GM21529 (cell line): ENCODE results near the gene APOB.

ENCODE experiments used
- ATAC-seq: cut with Tn5 transposase; IDR thresholded peaks from one replicate; pipeline ENCODE4 v1.9.1; 2021; ENCODE audit not compliant: unreplicated experiment

APOB gene

GRCh38 chr2:21020031-21020667 is 23.7 kb downstream of the APOB start:
- ATAC-seq, result no peak

GRCh38 chr2:21019678-21020021 is 24.2 kb downstream of the APOB start:
- ATAC-seq, result no peak

- ATAC-seq, result no peak
Measured at GRCh38 chr2:21019000-21019677, 24.7 kb downstream of the APOB start.

DNA sequence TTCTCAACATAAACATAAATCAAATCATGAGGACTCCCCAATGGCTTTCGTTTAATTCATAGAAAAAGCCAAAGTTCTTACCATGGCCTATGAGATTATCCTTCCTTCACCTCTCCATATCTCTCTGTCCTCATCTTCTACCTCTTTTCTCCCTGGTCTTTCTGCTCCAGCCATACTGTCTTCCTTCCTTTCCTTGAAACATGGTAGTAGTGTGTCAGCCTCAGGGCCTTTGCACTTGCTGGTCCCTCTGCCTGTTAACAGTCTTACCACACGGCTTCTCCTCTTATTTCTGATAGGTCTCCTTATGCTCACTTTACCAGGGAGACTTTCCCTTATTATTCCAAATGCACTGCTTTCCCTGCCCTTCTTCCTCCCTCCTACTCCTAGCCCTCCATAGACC is 25.6 kb downstream of the APOB start:
- ATAC-seq, result no peak

DNA sequence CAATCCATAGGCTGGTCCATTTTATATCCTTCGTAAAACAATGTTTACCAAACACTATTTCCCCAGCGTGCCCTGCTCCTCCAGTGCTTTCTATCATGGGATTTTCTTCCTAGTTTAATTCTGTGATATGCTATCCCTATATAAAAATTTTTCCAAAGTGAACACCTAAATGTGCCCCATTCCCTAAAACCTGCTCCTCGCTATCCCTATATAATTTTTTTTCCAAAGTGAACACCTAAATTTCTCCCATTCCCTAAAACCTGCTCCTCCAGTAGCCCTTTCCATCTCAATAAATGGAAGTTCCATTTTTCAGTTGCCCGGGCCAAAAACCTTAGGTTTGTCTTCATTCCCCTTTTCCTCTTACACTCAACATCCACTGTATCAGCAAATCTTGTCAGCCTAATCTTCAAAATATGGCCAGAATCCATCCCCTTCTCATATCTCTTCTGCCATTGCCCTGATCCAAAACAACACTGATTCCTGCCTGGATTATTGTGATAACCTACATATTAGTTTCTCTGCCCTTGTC is 26.1 kb downstream of the APOB start:
- ATAC-seq, result no peak

- ATAC-seq, result no peak
Measured at GRCh38 chr2:21015281-21015645, 28.6 kb downstream of the APOB start.

DNA sequence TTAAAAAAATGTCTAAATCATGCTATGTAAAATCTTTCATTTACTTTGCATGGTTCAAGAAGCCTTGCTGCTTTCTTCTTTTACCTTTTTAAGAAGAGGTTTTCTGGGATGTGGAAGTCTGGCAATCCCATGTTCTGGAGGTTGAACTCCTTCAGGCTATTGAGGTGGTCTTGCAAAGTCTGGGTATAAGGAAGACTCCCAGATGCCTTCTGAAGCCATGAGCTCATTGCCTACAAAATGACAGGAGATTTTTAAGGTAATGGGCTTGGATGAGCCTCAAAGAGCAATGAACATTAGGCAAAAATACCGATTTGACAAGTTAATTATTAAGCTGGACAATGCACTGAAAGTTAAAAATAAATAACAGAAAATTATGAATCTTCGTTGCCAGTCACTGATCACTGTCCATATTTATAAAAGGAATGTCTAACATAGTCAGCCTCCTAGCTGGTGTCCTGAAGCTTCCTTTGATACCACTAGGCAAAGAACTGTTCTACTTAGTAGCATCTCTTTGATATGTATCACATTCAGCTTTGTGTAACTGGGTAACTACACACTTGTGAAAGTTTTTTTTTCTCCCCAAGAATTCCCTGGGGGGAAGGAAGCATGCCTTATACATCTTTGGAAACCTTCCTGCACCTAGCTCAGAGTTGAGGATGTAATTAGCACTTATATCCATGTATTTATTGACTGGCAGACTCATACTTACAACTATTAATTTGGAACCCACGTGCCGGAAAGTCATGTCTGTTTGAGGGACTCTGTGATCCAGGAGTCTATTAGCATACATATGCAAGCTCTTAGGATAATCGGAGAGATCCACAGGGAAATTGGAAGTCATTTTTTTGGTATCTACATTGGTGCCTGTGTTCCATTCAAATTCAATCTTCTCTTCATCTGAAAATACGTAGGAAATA is 29.3 kb downstream of the APOB start:
- ATAC-seq, result no peak

GRCh38 chr2:21013043-21013816 is 30.6 kb downstream of the APOB start:
- ATAC-seq, result no peak

DNA sequence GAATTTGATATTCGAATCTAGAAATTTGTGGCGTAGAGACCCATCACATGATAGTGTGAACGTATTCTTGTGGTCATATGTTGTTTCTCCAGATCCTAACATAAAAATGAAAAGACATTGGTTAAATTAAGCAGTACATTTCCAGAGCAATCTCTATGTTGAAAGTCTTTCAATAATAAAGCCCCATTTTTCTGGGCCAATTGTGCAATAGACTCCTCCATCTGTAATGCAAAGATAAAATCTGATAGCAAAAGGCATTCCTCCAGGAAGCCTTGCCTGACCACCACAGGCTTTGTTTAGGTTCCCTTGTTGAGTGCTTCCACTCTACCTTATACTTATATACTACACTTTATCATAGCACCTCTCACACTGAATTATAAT is 31.3 kb downstream of the APOB start:
- no peak for ATAC-seq

DNA sequence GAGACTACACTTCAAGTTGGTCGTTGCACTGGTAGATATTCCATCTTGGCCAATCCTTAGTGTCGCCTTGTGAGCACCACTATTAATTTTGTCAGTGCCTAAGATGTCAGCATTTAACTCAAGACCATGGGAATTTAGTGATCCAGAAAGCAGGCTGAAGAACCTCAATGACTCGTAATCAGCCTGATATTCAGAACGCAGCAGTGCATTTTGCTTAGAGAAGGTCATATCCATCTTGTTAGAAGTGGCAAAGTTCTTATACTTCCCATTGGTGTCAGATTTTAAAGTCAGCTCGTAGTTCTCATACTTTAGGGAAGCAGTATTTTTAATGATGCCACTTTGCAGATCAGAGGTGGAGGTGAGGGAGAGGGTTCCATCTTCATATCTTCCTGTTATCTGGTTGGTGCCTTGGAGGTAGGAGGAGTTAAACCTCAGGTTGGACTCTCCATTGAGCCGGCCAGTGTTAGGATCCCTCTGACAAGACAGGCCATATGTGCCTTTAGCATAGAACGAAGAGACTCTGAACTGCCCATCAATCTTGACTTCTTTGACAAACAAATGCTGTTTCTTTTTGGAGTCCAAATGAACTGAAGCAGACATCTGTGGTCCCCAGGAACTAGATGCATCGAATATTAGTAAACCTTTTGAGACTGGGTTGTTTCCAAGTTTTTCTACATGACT is 31.9 kb downstream of the APOB start:
- no peak for ATAC-seq

GRCh38 chr2:21011453-21011852 is 32.4 kb downstream of the APOB start:
- ATAC-seq, result no peak

DNA sequence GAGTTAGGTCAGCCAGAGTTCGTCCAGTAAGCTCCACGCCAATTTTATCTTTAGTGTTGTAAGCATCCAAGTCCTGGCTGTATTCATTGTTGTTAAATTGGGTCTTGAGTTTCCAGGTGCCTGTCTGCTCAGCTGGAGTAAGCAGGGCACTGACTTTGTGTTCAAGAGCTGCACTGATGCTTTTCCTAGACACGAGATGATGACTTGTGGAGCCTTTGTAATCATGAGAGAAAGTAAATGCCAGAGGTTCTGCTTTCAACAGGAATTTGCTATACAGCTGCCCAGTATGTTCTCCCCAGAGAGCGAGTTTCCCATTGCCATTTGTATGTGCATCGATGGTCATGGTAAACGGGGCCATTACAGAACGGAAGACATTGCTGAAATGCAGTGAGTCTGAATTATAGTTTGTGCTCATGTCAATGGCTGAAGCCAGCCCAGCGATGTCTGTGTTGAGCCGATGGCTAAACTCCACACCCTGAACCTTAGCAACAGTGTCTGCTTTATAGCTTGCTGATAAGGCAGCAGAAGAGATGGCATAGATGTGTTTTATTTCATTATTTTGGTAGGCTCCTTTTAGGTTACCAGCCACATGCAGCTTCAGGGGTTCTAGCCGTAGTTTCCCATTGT is 32.9 kb downstream of the APOB start:
- no peak for ATAC-seq

GRCh38 chr2:21009662-21010225 is 34.1 kb downstream of the APOB start:
- no peak for ATAC-seq

DNA sequence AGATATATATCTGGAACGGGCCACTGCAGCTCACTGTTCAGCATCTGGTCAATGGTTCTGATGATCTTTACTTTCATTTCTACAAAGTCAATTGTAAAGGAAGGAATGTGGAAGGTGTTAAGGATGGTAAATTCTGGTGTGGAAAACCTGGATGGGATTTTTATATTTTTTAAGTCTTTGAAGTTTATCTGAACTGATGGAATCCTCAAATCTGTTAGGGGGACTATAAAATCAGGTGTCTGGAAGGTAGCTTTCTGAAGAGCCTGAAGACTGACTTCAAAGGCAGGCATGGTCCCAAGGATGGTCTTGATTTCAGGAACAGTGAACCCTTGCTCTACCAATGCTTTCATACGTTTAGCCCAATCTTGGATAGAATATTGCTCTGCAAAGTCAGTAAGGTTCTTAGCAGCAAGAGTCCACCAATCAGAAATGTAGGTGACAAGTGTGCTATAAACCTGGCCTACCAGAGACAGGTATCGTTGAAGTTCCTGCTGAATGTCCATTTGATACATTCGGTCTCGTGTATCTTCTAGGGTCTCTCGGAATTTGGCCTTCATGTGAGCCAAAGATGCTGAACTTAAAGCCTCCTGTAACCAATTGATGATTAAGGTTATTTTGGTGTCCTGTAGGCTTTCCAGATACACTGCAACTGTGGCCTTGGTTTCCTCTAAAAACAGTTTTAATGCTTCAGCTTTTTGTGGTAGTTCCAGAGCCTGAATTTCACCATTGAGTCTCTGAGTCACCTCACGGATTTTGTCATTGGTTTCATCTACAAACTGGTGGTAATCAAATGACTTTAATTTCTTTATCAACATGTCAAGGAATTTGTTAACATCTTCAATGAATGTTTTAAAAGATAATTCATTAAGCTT is 34.8 kb downstream of the APOB start:
- ATAC-seq, result no peak

DNA sequence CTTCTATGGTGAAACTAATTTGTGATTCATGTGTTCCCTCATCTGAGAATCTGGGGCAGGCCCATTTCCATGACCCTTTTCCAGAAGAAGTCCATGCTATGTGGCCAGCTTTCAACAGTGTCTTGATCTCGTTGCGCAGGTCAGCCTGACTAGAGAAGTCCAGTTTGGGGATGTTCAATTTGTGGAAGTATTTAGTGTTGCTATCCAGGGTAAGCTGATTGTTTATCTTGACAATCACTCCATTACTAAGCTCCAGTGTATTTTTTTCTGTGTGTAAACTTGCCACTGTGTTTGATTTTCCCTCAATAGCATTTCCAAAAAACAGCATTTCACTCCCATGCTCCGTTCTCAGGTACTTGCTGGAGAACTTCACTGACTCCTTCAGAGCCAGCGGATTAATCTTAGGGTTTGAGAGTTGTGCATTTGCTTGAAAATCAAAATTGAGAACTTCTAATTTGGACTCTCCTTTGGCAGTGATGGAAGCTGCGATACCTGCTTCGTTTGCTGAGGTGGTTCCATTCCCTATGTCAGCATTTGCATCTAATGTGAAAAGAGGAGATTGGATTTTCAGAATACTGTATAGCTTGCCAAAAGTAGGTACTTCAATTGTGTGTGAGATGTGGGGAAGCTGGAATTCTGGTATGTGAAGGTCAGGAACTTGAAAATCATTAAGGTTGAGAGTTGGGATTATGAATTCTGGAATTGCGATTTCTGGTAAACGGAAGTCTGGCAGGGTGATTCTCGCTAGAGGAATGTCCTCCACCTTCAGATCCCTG is 35.7 kb downstream of the APOB start:
- no peak for ATAC-seq

- ATAC-seq, result no peak
Measured at GRCh38 chr2:21007129-21008013, 36.5 kb downstream of the APOB start.
